Adrenal gland (tissue), 12 donors: ENCODE results near the gene PLXNA2. TPM values are rescaled to one million over a fixed set of nuclear protein-coding genes. Genes with fewer than 3 reads are reported as not detected.

Experiments used
- DNase-seq, 7 donors: peaks; one replicate each; pipeline ENCODE4 v3.0.0-alpha.2; 2019 to 2020
- H3K27ac ChIP-seq, 5 donors: fragments of 200-600 bp; sonication (generic) in 4 of 5; 1 replicate in 3 of 5; 2 replicates in 2 of 5; pipeline versions ENCODE4 v1.5.1 to v1.8.0; 2016 to 2020; ENCODE audit warnings: mild to moderate bottlenecking in 1 of 5
- H3K27me3 ChIP-seq: fragments of 200-600 bp; 2 replicates; pipeline ENCODE4 v1.8.0; 2021
- H3K36me3 ChIP-seq, 2 donors: fragments of 200-600 bp; replicated peaks in 1 of 2; 1 replicate in 1 of 2; 2 replicates in 1 of 2; pipeline versions ENCODE4 v1.5.1 to v1.8.0; 2018 to 2022
- H3K4me1 ChIP-seq, 2 donors: fragments of 200-600 bp; replicated peaks in 1 of 2; 1 replicate in 1 of 2; 2 replicates in 1 of 2; pipeline versions ENCODE4 v1.5.1 to v1.8.0; 2018 to 2021
- H3K4me3 ChIP-seq, 4 donors: fragments of 200-600 bp; sonication (generic) in 3 of 4; one replicate each; pipeline ENCODE4 v1.5.1; 2016 to 2018
- H3K9me3 ChIP-seq, 3 donors: fragments of 200-600 bp; sonication (generic) in 1 of 3; replicated peaks in 1 of 3; 1 replicate in 2 of 3; 2 replicates in 1 of 3; pipeline versions ENCODE4 v1.5.1 to v1.8.0; 2016 to 2021
- POLR2A ChIP-seq, 2 donors: fragments of 450-650 bp; IDR thresholded peaks; one replicate each; pipeline ENCODE4 v1.6.1; 2017; ENCODE audit warnings: antibody characterized with exemption in 2 of 2, mild to moderate bottlenecking in 2 of 2, moderate library complexity in 1 of 2
- WGBS, 4 donors: extraction: QIAGEN DNeasy Blood & Tissue Kit in 2 of 4; methylation state at CpG; one replicate each; pipeline versions ENCODE4 v1.1.5 to v1.1.7; 2013 to 2017; 5-methylcytosine and 5-hydroxymethylcytosine counted together
- intact Hi-C, 2 donors: fragments of 100-400 bp; cut with DNase I; formaldehyde crosslinking; loops; one replicate each; pipeline versions ENCODE4 v1.14.1 to v1.15.0; 2022 to 2023
- polyA plus RNA-seq, 3 donors: library from polyadenylated mRNA; stranded (reverse); fragments of 200-250 nt in 2 of 3; fragments of 350-450 nt in 1 of 3; fragmentation: Illumina TruSeq in 1 of 3; extraction: RNeasy Lipid Tissue Mini Kit (QIAGEN cat#74804) in 1 of 3; gene quantifications; one replicate each; pipeline ENCODE4 v1.2.3, GENCODE V29; 2013 to 2014
- total RNA-seq, 9 donors: library from RNA; depleted of rRNA in 4 of 9; stranded (reverse); fragments of >200 nt in 4 of 9; fragments of 120-200 nt in 1 of 9; fragmentation: NEBNext Ultra II Directional in 1 of 9; extraction: Animal tissue kit (Norgen Biotek cat#: 25700) in 1 of 9; gene quantifications; one replicate each; pipeline versions ENCODE4 v1.1.0 to v1.2.4, GENCODE V29; 2013 to 2023
- TF ChIP-seq, protein P1 (sequence below), 6 experiments: fragments of 450-650 bp in 4 of 6; fragments of 200-600 bp in 2 of 6; sonication (generic) in 1 of 6; IDR thresholded peaks; 1 replicate in 5 of 6; 2 replicates in 1 of 6; pipeline versions ENCODE4 v1.5.1 to v1.8.0; 2016 to 2021; ENCODE audit warnings: antibody characterized with exemption in 6 of 6, mild to moderate bottlenecking in 2 of 6, moderate library complexity in 1 of 6
- donor health status: healthy with polysubstance abuse.
- donor health status: Bipolar disorder and iron deficiency.
- donor health status: DM: yes; HTN: yes; CAD: no.
- donor health status: DM: no; HTN: no; CAD: no.
- donor health status: DM: no; HTN: no; CAD: no.
- donor health status: DM: yes; HTN: yes; CAD: no.

The PLXNA2 gene
- total and polyA plus RNA-seq, 12 donors: 2.7 to 9.4 (median 4.5) TPM

- Histone ChIP-seq H3K27me3 (peaks cover 10% of the 10 kb centered on the region), H3K27ac (no peak overlapping the region), H3K4me3 (no peak overlapping the region), H3K36me3 (no peaks in the 10 kb centered on the region), H3K4me1 (no peaks in the 10 kb centered on the region), H3K9me3 (no peaks in the 10 kb centered on the region)
- intact Hi-C loops: no loop called here
- peak in 1 of 7 donors; percentile 54 for DNase-seq
- 76 to 88% (median 84%) methylated on average over 1 of the region's 1 CpG; no CpG with 5 or more reads in 1 of the 4 donors for WGBS, 4 donors
- no peak for TF ChIP-seq POLR2A (IDR thresholded peaks at IDR 0.05)
- TF ChIP-seq, protein P1, sequence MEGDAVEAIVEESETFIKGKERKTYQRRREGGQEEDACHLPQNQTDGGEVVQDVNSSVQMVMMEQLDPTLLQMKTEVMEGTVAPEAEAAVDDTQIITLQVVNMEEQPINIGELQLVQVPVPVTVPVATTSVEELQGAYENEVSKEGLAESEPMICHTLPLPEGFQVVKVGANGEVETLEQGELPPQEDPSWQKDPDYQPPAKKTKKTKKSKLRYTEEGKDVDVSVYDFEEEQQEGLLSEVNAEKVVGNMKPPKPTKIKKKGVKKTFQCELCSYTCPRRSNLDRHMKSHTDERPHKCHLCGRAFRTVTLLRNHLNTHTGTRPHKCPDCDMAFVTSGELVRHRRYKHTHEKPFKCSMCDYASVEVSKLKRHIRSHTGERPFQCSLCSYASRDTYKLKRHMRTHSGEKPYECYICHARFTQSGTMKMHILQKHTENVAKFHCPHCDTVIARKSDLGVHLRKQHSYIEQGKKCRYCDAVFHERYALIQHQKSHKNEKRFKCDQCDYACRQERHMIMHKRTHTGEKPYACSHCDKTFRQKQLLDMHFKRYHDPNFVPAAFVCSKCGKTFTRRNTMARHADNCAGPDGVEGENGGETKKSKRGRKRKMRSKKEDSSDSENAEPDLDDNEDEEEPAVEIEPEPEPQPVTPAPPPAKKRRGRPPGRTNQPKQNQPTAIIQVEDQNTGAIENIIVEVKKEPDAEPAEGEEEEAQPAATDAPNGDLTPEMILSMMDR (IDR thresholded peaks at IDR 0.05): no peak
Measured at GRCh38 chr1:208272713-208273112, 28.5 kb upstream of the PLXNA2 start.

- TF ChIP-seq POLR2A (IDR thresholded peaks at IDR 0.05): no peak
- TF ChIP-seq, protein P1 (IDR thresholded peaks at IDR 0.05): peak in 1 of 6 experiments; percentile 11
- DNase-seq: no peak
- no peaks in the 10 kb centered on the region for H3K9me3 ChIP-seq
- no peaks in the 10 kb centered on the region for H3K36me3 ChIP-seq
- H3K4me3 ChIP-seq: no peak overlapping the region
- peaks cover 10% of the 10 kb centered on the region for H3K27me3 ChIP-seq
- no peak overlapping the region for H3K27ac ChIP-seq
- no peaks in the 10 kb centered on the region for H3K4me1 ChIP-seq
- WGBS, 4 donors: 56 to 82% (median 68%) methylated on average over 2 of the region's 2 CpGs
- intact Hi-C loops: no loop called here
Measured at GRCh38 chr1:208272311-208272710, 28.1 kb upstream of the PLXNA2 start.

DNA sequence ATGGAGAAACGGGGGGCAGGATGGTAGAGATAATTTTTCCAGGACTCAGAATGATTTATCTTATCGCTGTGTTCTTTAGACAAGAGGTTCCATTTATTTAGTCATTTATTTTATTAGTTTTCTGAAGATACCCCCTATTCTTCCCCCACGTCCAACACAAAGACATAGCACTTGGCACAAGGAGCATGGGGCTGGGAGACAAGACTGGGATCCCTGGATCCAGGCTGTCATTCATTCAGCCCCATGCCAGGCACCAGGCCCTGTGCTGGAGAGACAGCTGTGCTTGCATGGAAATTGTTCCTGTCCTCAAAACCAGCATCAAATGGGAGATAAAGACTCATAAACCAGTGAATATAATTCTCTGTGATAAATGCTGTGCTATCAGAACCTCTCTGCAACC, 27.1 kb upstream of the PLXNA2 start:
- Histone ChIP-seq H3K27ac (no peak overlapping the region), H3K4me1 (no peaks in the 10 kb centered on the region), H3K36me3 (no peaks in the 10 kb centered on the region), H3K4me3 (no peak overlapping the region), H3K27me3 (peaks cover 9% of the 10 kb centered on the region), H3K9me3 (no peaks in the 10 kb centered on the region)
- DNase-seq: no peak
- intact Hi-C loops: no loop called here
- TF ChIP-seq, protein P1 (IDR thresholded peaks at IDR 0.05): no peak
- TF ChIP-seq POLR2A (IDR thresholded peaks at IDR 0.05): no peak
- 69 to 90% (median 74%) methylated on average over 3 of the region's 3 CpGs for WGBS, 4 donors

DNA sequence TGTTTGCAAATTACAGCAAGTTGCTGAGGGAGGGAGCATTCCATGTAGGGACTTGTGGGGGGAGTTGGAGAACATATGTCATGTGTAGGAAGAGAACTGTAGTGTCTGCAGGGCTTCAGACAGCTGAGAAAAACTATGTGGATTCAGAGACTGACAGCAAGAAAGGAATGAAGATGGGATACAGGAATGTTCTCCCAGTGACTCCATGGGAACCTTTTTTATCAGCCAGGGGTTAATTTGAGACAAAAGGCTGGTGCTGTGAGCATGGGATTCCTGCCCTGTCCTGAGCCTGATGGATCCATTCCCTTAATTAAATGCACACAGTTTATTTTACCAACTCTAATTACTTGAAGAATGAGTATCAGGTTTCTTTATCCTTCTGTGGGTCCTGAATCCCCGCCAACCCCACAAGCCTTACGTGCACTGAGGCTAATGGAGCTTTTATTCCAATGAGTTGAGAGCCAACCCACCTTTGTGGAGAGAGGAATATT, 26.5 kb upstream of the PLXNA2 start:
- no peak for DNase-seq
- no peaks in the 10 kb centered on the region for H3K4me1 ChIP-seq
- WGBS, 4 donors: 52 to 86% (median 63%) methylated on average over 2 of the region's 2 CpGs
- intact Hi-C loops: no loop called here
- H3K4me3 ChIP-seq: no peak overlapping the region
- H3K36me3 ChIP-seq: no peaks in the 10 kb centered on the region
- H3K27ac ChIP-seq: no peak overlapping the region
- H3K9me3 ChIP-seq: no peaks in the 10 kb centered on the region
- H3K27me3 ChIP-seq: peaks cover 6% of the 10 kb centered on the region
- TF ChIP-seq POLR2A (IDR thresholded peaks at IDR 0.05): no peak
- TF ChIP-seq, protein P1 (IDR thresholded peaks at IDR 0.05): no peak
